PFSK-1 (cell line): ENCODE data around the gene HEATR3.

Experiments
- POLR2AphosphoS5 ChIP-seq: IDR thresholded peaks from 2 replicates; pipeline ENCODE4 v1.6.1; 2012; ENCODE audit warnings: low read depth, mild to moderate bottlenecking, control low read depth, low read length, moderate library complexity
- TAF1 ChIP-seq: IDR thresholded peaks from 2 replicates; pipeline ENCODE4 v1.6.1; 2012; ENCODE audit warnings: low read length, control low read depth, borderline replicate concordance; ENCODE audit not compliant: insufficient read depth
- TF ChIP-seq, protein P1 (sequence below), 2 experiments: IDR thresholded peaks; 2 replicates each; pipeline versions ENCODE4 v1.6.1 to v1.8.0; 2011 to 2012; ENCODE audit warnings: low read depth in 2 of 2, low read length in 2 of 2, control low read depth in 1 of 2, inconsistent platforms in 1 of 2, mild to moderate bottlenecking in 1 of 2, moderate library complexity in 1 of 2; ENCODE audit not compliant: insufficient read depth in 1 of 2

DNA sequence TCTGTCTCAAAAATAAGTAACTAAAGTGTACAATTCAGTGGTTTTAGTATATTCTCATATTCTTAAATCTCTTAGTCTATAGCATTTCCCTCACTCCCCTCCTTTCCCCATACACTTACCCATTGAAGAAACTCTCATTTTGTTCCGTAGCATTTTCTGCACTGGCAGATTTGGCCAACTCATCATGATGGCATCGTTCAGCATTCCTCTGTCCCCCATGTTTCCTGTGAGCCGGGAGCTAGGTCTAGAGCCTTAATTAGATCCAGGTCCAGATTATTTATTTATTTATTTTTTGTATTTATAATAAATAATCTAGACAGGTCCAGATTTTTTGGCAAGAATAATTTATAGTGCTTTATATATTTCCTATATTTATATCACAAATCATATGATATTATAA is 31.0 kb downstream of the HEATR3 start:
- TF ChIP-seq, protein P1, sequence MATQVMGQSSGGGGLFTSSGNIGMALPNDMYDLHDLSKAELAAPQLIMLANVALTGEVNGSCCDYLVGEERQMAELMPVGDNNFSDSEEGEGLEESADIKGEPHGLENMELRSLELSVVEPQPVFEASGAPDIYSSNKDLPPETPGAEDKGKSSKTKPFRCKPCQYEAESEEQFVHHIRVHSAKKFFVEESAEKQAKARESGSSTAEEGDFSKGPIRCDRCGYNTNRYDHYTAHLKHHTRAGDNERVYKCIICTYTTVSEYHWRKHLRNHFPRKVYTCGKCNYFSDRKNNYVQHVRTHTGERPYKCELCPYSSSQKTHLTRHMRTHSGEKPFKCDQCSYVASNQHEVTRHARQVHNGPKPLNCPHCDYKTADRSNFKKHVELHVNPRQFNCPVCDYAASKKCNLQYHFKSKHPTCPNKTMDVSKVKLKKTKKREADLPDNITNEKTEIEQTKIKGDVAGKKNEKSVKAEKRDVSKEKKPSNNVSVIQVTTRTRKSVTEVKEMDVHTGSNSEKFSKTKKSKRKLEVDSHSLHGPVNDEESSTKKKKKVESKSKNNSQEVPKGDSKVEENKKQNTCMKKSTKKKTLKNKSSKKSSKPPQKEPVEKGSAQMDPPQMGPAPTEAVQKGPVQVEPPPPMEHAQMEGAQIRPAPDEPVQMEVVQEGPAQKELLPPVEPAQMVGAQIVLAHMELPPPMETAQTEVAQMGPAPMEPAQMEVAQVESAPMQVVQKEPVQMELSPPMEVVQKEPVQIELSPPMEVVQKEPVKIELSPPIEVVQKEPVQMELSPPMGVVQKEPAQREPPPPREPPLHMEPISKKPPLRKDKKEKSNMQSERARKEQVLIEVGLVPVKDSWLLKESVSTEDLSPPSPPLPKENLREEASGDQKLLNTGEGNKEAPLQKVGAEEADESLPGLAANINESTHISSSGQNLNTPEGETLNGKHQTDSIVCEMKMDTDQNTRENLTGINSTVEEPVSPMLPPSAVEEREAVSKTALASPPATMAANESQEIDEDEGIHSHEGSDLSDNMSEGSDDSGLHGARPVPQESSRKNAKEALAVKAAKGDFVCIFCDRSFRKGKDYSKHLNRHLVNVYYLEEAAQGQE (IDR thresholded peaks at IDR 0.05; ENCODE audit: insufficient read depth in 1 of 2, low read depth in 2 of 2, low read length in 2 of 2): no peak
- no peak for TF ChIP-seq TAF1
- no peak for TF ChIP-seq POLR2AphosphoS5
